ENCODE results near the gene LAMB2. TPM values are rescaled to one million over a fixed set of nuclear protein-coding genes. Genes with fewer than 3 reads are reported as not detected.

LAMB2 gene
- total RNA-seq, 3 donors from 2014 or later: 411 to 700 (median 540) TPM

DNA sequence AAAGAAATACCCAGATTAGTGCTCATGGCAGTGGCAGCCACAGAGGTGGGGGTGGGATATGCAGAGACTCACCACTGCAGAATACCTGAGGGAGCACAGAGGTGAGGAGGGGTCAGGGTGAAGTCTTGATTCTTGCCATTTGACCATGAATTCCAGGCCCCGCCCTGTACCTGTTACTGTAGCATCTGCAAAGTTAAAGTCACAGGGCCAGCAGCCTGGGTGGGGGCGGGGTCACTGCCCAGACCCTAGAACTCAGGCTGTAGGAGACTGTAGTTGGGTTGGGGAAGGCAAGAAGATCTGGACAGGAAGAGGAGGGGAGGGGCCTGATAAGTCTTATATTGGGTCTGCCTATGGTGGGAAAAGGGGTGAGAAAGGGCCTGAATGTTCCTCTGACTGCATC lies 18.8 kb upstream of the LAMB2 start:
- TF ChIP-seq POLR2AphosphoS5 (IDR thresholded peaks at IDR 0.05): no peak
- TF ChIP-seq, protein P1, sequence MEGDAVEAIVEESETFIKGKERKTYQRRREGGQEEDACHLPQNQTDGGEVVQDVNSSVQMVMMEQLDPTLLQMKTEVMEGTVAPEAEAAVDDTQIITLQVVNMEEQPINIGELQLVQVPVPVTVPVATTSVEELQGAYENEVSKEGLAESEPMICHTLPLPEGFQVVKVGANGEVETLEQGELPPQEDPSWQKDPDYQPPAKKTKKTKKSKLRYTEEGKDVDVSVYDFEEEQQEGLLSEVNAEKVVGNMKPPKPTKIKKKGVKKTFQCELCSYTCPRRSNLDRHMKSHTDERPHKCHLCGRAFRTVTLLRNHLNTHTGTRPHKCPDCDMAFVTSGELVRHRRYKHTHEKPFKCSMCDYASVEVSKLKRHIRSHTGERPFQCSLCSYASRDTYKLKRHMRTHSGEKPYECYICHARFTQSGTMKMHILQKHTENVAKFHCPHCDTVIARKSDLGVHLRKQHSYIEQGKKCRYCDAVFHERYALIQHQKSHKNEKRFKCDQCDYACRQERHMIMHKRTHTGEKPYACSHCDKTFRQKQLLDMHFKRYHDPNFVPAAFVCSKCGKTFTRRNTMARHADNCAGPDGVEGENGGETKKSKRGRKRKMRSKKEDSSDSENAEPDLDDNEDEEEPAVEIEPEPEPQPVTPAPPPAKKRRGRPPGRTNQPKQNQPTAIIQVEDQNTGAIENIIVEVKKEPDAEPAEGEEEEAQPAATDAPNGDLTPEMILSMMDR (IDR thresholded peaks at IDR 0.05): no peak
- no peak for TF ChIP-seq POLR2A (IDR thresholded peaks at IDR 0.05)
- Histone ChIP-seq H3K36me3 (no peaks in the 10 kb centered on the region), H3K4me3 (no peak overlapping the region), H3K4me1 (no peaks in the 10 kb centered on the region), H3K27ac (no peak overlapping the region), H3K9me3 (no peaks in the 10 kb centered on the region), H3K27me3 (no peaks in the 10 kb centered on the region)
- intact Hi-C loops (cut with DNase I; ENCODE audit: low total_unique reads): no loop called here
- DNase-seq (ENCODE audit: low spot score in 2 of 2): no peak

DNA sequence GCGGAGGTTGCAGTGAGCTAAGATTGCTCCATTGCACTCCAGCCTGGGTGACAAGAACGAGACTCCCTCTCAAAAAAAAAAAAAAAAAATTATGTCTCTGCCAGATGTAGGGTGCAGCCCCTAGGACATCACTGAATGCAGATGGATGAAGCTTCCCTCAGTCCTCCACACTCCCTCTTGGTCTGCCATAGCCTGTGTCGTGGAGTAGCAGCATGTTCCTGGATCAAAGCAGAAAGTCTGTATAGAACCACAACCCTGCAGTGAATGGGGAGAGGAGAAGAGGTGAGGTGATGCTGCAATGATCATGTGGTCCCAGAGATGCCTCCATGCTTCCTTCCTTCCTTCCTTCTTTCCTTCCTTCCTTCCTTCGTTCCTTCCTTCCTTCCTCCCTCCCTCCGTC lies 15.3 kb upstream of the LAMB2 start:
- Histone ChIP-seq H3K27ac (no peak overlapping the region), H3K4me3 (no peak overlapping the region), H3K36me3 (no peaks in the 10 kb centered on the region), H3K27me3 (no peaks in the 10 kb centered on the region), H3K9me3 (no peaks in the 10 kb centered on the region), H3K4me1 (no peaks in the 10 kb centered on the region)
- TF ChIP-seq POLR2AphosphoS5 (IDR thresholded peaks at IDR 0.05) (no peak), POLR2A (IDR thresholded peaks at IDR 0.05) (no peak)
- TF ChIP-seq, protein P1 (IDR thresholded peaks at IDR 0.05): no peak
- intact Hi-C loops (cut with DNase I; ENCODE audit: low total_unique reads): no loop called here
- DNase-seq (ENCODE audit: low spot score in 2 of 2): no peak

DNA sequence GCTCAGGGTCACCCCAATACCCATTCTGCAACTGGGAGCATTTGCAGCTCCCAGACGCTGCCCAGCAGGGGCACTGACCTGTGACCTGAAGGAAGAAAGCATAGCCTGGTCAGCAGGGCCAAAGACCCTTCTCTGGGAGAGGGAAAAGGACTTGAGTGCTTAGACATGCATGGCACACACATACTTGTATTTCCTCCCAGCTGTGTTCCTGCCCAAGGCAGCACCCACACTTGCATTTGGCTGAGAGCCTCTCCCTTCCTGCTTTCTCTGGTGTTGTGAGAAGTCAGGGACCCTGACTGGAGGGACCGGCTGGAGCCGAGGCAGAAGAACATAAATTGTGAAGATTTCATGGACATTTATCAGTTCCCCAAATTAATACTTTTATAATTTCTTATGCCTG lies 7.2 kb upstream of the LAMB2 start:
- no peaks in the 10 kb centered on the region for H3K27me3 ChIP-seq
- intact Hi-C loops (cut with DNase I; ENCODE audit: low total_unique reads): no loop called here
- no peaks in the 10 kb centered on the region for H3K9me3 ChIP-seq
- no peak overlapping the region for H3K27ac ChIP-seq
- no peaks in the 10 kb centered on the region for H3K4me1 ChIP-seq
- DNase-seq (ENCODE audit: low spot score in 2 of 2): no peak
- H3K4me3 ChIP-seq: no peak overlapping the region
- H3K36me3 ChIP-seq: no peaks in the 10 kb centered on the region
- TF ChIP-seq, protein P1 (IDR thresholded peaks at IDR 0.05): no peak
- no peak for TF ChIP-seq POLR2AphosphoS5 (IDR thresholded peaks at IDR 0.05)
- no peak for TF ChIP-seq POLR2A (IDR thresholded peaks at IDR 0.05)

DNA sequence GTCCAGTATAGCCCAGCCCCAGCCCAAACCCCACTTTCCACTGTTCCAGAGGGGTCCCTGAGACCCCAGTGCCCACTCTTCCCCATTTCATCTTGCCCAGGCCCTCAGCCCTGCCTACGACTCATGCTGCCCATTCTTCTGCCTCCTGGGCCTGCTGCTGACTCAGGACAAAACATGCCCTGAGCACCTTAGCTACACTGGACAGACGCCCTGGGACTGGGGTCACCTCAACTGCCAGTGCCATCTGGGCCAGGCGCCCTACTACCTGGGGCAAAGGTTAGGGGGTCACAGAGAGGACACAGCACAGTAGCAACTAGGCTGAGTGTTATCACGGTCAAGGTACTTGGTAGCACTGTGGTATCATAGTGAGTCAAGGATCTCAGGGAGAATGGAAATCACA lies 2.6 kb upstream of the LAMB2 start:
- TF ChIP-seq POLR2A (IDR thresholded peaks at IDR 0.05): no peak
- TF ChIP-seq, protein P1 (IDR thresholded peaks at IDR 0.05): no peak
- TF ChIP-seq POLR2AphosphoS5 (IDR thresholded peaks at IDR 0.05): no peak

DNA sequence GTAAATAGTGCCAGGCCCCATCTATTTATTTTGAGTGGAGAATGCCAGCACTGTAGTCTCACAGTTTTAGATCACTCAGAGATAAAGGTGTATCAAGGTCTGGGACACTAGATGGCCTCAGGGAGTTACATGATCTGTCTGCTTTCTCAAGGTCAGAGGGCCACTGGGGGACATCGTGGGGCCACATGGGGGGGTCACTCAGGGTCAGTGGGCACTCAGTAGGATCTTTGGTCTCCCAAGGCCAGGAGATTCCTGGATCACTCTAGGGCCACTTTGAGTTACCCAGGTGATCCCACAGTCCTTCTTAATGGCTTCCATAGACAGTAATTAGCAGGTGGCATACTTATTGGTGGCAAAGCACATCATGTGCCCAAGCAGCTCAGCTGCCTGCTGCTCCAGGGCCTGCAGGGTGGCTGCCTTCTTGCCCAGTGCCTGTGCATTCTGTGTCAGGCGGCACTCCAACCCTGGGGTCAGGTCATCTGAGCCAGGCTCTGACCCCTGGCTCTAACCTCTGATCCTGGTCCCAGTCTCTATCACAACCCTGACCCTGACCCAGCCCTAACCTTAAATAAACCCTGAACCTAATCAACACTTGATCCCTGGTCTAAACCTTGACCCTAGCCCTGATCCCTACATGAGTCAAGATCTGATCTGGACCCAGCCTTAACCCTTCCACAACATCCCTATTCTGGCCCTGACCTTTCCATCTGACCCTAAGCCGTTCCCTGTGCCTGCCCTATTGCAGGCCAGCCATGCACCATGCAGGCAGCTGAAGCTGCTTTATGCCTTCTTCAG lies 1.8 kb upstream of the LAMB2 start:
- intact Hi-C loops (cut with DNase I; ENCODE audit: low total_unique reads): no loop called here
- H3K4me3 ChIP-seq: peak overlapping the region in 1 of 3 donors; percentile 89
- peak overlapping the region; percentile 32 to 45 for H3K27ac ChIP-seq

More for the DNA sequence above, 2.6 kb upstream of the LAMB2 start:
- peaks cover 5 to 10% of the 10 kb centered on the region in 2 donors for H3K4me1 ChIP-seq
- H3K27ac ChIP-seq: no peak overlapping the region
- no peaks in the 10 kb centered on the region for H3K27me3 ChIP-seq
- no peak for DNase-seq (ENCODE audit: low spot score in 2 of 2)
- H3K36me3 ChIP-seq: no peaks in the 10 kb centered on the region
- intact Hi-C loops (cut with DNase I; ENCODE audit: low total_unique reads): no loop called here
- H3K9me3 ChIP-seq: no peaks in the 10 kb centered on the region
- no peak overlapping the region for H3K4me3 ChIP-seq

More for the DNA sequence above, 1.8 kb upstream of the LAMB2 start:
- Histone ChIP-seq H3K36me3 (no peaks in the 10 kb centered on the region), H3K27me3 (no peaks in the 10 kb centered on the region), H3K4me1 (peaks cover 5 to 10% of the 10 kb centered on the region in 2 donors), H3K9me3 (no peaks in the 10 kb centered on the region)
- DNase-seq (ENCODE audit: low spot score in 2 of 2): no peak
- TF ChIP-seq, protein P1 (IDR thresholded peaks at IDR 0.05): no peak
- TF ChIP-seq POLR2A (IDR thresholded peaks at IDR 0.05) (no peak), POLR2AphosphoS5 (IDR thresholded peaks at IDR 0.05) (no peak)
